ENCODE data around the gene LPCAT1. TPM values are rescaled to one million over a fixed set of nuclear protein-coding genes. Genes with fewer than 3 reads are reported as not detected.
"Not testable (repeated sequence)": the region's sequence is repeated elsewhere in the genome, so short reads cannot be mapped to it uniquely, and the experiment has no call there.

The LPCAT1 gene
- polyA plus RNA-seq, 5 donors: 106 to 162 (median 120) TPM

GRCh38 chr5:1543398-1544293 lies 19.9 kb upstream of the LPCAT1 start:
- no peak for DNase-seq

GRCh38 chr5:1542781-1543180 lies 19.0 kb upstream of the LPCAT1 start:
- no peak for DNase-seq

GRCh38 chr5:1541702-1542400 lies 18.1 kb upstream of the LPCAT1 start:
- DNase-seq: no peak

GRCh38 chr5:1540831-1541701 lies 17.3 kb upstream of the LPCAT1 start:
- DNase-seq: no peak

DNA sequence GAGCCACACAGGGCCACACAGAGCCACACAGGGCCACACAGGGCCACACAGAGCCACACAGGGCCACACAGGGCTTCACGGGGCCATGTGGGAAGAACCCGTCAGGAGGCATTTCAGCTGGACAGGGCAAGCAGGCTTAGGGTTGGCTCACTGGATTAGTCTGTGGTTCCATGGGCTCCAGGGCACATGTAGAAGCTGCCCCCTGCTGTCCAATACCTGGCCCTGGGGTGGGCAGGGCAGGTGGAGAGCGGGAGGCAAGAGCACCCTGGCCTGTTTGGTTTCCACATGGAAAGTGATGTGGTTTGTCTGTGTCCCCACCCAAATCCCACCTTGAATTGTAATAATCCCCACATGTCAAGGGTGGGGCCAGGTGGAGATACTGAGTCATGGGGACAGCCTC lies 16.4 kb upstream of the LPCAT1 start:
- DNase-seq: no peak

- DNase-seq: not testable (repeated sequence)
These were observed 15.8 kb upstream of the LPCAT1 start for GRCh38 chr5:1539393-1540161.

GRCh38 chr5:1538741-1539392 lies 15.1 kb upstream of the LPCAT1 start:
- DNase-seq: no peak

GRCh38 chr5:1538276-1538675 lies 14.5 kb upstream of the LPCAT1 start:
- no peak for DNase-seq

DNA sequence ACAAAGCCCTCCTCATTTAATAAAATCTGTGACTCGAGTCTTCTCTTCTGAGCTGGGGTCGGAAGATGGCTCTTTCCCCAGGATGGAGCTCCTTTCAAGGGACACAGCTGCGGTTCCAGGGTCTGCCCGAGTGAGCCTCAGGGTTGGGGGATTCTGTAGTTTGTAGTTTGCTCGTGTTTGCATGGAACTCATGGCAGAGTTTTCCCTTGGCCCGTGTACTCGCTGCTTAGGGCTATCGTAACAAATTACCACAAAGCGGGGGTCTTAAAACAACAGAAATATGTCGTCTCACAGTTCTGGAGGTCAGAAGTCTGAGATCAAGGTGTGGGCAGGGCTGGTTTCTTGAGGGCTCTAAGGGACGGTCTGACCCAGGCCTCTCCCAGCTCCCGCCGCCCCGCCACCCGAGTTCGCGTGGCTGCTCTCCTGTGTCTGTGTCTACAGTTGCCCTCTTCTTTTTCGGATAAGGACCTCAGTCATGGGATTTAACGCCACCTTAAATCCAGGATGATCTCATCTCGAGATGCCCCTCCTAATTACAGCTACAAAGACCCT lies 13.9 kb upstream of the LPCAT1 start:
- no peak for DNase-seq

DNA sequence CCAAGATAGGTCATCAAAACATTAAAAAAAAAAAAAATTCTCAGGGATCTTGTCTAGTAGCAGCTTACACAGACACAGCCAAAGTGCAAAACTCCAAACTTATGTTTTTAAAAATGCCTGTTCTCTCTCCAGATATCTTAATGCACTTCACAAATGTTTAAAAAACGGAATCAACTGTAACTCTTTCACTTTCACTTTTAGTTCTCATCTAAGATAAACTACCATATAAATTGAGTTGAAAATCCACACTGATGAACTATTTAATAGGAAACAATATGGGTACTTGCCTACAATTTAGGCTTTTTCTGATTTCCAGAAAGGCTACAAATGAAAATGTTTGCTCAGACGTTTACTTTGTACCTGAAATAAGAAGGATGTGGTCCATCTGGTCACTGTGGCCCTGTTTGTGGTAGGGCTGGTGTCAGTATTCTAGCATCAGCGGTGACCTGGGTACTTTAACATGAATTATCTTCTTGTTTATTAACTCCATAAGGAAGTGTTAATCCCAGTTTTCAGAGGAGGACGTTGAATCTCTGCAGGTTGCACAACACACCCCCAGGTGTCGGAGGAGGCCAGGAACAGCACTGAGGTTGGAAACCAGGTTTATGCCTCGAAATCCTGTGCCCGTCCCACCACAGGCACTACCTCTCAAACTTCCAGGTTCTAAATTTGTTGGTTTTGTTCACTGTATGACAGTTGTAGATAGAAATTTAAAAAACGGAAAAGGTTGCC lies 13.3 kb upstream of the LPCAT1 start:
- DNase-seq: no peak

- no peak for DNase-seq
These were observed 12.6 kb upstream of the LPCAT1 start for GRCh38 chr5:1536322-1536845.

- no peak for DNase-seq
These were observed 11.9 kb upstream of the LPCAT1 start for GRCh38 chr5:1535646-1536045.

DNA sequence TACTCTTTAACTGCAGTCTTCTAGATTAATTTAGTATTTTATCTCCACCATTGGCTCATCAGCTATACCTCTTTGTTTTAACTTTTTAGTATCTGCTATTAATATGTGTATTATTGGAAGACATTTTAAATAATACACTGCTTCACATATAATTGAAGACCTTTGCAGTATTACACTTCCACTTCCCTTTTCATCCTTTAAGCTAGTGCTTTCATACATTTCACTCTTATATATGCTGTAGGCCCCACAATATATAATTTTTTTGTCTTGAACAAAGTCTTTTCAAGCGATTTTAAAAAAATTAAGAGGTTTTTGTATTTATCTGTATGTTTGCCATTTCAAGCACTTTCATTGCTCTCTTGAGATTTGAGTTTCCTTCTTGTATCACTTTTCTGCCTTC lies 8.6 kb upstream of the LPCAT1 start:
- no peak for DNase-seq

DNA sequence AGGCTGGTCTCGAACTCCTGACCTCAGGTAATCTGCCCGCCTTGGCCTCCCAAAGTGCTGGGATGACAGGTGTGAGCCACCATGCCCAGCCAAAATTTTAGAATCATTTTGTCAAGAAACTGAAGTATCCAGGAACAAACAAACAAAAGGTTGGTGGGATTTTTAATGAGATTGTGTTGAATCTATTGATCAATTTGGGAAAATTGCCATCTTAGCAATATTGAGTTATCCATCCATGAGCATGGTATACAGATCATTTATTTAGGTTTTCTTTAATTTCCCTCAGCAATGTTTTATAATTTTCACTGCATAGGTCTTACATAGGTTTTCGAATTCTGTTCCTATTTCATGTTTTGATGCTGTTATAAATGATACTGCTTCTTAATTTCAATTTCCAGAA lies 5.7 kb upstream of the LPCAT1 start:
- DNase-seq: no peak

DNA sequence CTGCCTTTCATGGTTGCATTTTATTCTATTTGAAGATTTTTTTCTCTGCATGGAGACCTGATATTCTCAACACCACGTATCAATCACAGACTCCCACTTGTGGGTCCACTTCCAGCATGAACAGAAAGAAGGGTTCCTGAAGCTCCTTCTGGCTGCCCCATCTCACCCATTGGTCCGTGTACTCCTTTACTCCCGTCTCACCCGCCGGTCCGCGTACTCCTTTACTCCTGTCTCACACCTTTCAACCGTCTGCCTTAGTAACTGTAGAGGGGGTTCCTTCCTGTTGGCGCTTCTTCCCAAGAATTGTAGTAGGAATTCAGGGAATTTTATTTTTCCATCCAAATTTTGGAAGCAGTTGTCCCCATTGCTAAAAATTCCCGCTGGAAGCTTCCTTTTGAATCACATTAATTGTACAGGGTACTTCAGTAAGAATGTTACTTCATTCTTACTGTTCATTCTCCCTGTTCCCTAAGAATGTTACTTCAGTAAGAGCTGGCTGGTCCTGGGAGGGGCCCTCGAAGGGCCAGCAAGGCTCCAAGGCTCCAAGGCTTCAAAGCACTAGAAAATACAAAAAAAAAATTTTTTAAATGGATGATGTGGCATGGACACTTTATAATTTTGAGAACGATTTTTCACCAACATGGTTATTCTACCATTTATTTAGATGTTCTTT lies 3.9 kb upstream of the LPCAT1 start:
- no peak for DNase-seq

DNA sequence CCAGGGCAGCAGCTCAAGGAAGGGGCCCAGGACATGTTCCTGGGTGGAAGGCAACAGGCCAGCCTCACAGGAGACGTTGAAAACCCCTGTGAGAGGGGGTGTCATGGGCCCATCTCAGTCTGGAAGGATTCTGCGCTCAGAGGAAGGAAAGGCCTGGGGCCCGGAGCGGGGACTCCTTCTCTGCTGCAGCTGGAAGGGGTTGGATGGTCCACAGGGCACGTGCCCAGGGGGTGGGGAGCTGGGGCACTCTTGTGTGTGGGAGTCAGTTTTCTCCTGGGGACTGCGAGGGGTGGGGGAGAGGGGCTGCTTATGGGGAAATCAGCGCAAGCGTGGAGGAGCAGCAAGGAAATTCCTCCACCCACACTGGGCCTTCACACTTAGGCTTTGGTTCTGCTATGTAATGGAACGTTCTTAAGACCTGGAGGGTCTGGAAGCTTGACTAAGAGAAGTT lies 2.9 kb upstream of the LPCAT1 start:
- DNase-seq: no peak

DNA sequence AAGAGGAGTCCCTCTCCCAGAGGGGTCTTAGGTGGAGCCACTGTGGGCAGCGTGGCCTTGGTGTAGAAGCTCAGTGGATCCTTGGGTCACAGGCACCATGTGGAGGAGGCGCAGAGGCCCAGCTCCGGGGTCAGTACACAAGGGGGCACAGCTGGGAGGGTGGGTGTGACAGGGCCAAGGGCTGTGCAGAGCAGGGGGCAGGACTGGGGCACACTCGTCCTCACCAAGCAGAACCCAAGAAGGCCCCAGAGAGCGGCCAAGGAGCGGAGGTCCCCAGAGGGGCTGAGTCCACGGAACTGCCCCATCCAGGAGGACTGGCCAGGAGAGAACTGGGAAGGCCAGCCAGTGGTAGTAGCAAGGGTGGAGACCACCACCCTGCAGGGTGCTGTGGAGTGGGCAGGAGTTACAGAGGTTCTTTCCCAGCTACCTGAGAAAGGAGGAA lies 2.5 kb upstream of the LPCAT1 start:
- no peak for DNase-seq

GRCh38 chr5:1525624-1526189 lies 1.9 kb upstream of the LPCAT1 start:
- DNase-seq: no peak

All from right lung (tissue), 5 donors.